Islet of Langerhans (tissue), 1 donor: ENCODE data around the gene TBC1D7.

Experiments
- FAIRE-seq: peaks from one replicate; lab custom pipeline; 2011; peaks lifted over from hg19 to GRCh38; lab: Jason Lieb, UNC

Gene TBC1D7

DNA sequence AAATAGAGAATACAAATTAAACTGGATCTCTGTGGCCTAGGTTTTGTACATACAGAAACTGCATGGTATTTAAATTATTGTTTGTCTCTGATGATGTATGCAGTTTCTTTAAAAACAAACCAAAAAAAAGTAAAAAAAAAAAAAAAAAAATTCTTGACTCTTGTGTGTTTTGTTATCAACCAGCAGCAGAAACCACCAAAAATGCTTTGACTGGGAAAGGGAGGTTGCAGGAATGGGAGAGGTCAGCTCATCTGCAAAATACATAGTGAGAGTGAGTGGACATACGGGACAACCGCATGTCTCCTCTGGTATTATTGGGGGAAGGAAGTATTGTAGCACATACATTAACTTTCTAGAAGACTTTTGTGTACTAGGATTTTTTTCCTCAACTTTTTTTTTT is 38.0 kb downstream of the TBC1D7 start:
- FAIRE-seq: no peak

DNA sequence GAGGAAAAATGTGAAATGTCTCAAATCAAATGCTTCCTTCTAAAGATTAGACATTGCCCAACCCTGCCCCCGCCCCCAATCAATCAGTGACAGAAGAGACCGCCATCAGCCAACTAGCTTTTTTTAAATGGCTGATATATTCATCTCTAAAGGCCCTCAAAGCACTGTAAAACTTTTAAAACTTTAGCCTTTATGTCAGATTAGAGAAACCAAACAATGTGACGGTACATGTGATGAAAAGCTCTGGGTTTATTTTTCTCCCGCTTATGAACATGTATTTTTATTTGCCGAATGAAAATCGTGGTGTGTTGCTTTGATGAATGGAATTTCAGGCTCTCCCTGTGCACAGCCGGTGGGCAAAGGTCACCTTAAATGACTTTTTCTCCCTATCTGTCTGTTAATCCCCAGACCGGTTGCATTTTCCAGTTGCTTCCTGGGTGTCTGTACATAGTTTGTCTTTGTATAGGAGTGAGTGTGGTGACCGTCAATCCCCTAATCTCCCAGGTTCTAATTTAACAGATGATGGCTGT is 38.5 kb downstream of the TBC1D7 start:
- no peak for FAIRE-seq

DNA sequence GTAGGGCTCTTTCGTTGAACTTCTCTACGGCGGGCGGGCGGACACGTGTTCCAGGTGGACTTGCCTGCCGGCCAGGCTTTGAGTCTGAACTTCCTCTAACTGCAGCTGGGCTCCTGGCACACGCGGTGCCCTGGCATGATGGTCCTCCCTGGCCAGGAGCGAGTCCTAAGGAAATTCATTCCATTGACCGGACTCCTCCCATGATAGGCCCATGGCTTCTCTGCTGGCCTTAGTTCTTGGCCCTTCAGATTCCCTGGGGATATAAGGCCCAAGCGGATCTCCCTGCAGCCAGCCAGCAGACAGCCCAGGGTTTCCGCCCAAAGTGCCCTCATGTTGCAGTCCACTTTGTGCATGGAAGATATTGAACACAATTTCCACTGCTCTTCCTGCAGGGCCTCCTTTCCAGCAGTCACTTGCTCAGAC is 39.4 kb downstream of the TBC1D7 start:
- FAIRE-seq: no peak

DNA sequence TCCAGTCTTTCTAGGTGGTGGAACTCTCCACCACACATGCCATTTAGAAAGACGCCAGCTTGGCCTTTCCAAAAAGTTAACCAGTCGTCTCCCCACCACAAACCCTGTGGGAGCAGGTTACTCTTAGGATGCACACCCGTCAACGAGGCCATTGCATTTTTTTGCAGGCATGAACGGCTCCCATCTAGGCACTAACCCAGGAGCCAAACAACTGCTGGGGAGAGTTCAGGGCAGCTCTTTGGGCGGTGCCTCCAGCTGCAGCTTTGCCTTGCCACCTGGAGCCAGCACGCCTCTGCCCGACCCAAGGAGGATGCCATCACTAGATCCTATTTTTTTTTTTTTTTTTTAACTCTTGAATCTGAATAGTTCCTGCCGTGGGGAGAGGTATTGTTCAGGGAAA is 39.9 kb downstream of the TBC1D7 start:
- FAIRE-seq: no peak

DNA sequence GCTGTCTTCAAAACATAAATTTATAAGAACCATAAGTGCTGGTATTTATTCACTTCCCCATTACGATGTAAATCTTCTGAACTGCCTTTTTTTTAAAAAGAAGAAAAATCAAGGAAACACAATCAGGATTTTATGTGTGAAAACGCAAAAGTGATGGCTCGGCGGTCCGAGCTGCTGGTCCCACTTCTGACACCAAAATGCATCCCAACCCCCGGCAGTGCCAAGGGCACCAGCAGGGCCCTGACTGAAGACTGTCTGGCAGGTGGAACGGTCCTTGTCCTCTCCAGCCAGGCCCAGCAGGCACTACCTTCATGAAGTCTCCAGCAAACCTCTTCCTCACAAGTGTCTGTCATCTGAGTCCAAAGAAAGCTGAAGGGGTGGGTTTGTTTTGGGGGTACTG is 41.2 kb downstream of the TBC1D7 start:
- FAIRE-seq: no peak

DNA sequence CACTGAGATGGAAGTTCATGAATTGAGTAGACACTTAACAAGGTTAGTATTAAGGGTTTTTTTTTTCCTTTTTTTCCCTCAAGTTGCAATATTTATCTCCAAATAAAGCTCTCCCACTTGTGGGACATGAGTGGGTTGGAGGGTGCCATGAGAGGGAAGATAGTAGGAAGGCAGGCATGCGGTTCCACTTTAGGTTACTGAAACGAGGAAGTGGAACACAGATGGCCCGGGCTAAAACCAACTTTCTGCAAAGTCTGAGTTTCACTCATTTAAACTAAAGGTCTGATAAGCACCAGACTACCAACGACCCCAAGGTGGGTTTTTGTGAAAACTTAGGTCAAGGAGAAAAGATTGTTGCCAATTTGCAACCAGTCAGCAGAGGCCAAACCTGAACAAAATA is 42.2 kb downstream of the TBC1D7 start:
- FAIRE-seq: no peak

DNA sequence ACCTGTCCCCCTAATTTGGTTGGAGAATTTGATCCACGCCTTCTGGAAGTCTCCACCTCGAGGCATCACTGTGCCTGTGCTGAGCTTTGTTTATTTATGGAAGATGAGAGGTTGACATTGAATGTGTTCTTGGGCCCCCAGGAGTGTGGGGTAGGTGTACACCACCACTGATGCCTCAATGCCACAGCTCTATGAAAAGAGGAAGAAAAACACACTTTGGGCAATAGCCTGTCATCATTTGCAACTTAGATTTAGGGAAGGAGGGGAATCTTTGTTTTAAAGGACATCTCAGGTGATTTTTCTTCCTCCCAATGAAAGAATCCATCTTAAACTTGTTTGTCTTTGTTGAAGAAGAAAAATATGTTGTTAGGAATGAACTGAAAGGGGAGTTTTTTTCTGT is 42.6 kb downstream of the TBC1D7 start:
- no peak for FAIRE-seq

DNA sequence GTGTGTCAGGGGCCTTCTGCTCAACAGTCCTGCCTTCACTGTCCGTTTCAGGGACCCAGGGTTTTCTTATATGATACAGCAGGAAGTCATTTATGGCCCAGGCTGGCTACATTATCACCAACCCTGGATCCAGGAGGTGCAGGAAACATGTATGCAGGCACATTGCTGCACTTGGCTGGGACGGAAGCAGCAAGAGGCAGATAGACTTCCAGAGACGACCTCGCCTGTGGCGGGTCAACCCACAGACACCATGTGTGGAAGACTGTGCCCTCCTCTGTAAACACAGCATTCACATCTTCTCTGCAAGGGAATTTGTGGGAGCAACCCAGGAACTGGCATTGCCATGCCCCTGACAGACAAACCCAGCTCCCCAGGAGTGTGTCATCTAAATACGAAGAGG is 43.7 kb downstream of the TBC1D7 start:
- no peak for FAIRE-seq

DNA sequence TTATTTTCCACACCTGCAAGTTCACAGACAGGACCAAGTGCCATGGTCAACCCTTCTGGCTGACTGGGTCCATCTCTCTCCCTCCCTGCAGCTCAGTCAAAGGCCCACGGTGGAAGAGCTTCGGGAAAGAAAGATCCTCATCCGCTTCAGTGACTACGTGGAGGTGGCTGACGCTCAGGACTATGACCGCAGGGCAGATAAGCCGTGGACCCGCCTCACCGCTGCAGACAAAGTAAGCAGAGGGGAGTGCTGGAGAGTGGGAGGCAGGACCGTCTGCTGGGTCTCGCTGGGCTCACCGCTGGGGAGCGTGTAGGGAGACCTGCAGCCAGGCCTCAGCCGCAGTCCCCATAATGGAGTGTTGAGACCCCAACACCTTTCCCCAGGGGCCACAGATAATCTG is 45.0 kb downstream of the TBC1D7 start:
- no peak for FAIRE-seq

DNA sequence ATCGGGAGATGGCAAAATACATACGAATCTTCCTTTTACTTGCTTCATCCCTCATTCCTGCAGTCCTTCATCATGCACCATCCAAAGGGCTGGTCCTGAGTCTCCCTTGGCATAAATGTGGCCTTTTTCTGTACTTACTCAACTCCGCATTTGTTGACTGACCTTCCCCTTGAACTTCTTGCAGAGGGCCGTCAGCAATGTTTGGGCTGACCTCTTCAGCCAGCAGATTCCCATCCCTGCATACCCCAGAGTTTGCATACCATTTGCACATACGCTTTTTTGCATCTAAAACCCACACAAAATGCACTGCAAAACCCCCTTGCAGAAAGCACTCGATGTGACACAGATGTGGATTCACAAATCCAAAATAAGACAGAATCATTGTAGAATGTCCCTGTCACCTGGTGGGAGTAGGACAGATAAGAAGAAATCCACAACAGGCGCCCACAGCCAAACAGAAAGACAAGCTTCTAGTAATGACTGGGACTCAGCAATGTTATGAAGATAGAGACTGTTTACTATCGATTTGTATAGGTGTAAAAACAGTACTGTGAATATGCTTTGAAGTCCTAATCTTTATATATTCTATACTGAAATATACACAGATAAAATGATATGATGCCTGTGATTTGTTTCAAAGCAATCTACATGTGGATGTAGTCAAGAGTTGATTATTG is 45.8 kb downstream of the TBC1D7 start:
- no peak for FAIRE-seq

DNA sequence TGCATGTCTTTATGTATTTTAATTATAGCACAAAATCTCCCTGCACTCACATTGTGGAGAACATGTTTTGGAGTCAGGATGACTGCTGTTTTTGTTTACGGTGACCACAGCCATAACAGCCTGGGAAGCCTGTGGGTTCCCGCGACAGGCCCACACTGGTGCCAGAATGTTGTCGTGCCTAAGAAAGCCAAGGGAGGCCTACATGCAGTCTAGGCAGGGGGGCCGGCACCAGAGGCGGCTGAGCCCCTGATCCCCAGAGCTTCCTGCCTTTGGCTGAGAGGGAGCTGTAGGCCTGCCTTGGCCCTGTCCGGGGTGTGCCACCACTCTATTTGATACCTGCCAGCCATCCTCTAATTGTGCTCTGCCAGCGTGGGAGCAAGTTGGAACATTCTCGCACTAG is 46.7 kb downstream of the TBC1D7 start:
- FAIRE-seq: no peak

DNA sequence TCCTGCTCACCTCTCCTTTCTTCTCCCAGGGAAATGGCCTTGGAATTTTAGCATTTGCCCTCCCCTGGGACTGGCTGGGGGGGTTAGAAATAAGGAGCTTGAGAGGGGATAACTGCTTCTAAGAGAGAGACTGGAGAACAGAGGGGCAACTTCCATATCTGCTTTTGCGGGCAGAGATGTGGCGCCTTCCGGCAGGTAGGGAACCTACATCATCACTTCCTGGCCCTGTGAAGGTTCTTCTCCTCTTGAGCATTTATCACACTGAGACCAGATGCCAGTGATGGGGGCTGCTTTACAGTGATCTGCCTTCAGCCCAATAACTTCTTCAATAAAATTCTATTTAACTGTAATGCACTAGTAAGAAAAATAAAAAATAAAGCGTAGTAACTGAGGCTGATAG is 48.1 kb downstream of the TBC1D7 start:
- no peak for FAIRE-seq

DNA sequence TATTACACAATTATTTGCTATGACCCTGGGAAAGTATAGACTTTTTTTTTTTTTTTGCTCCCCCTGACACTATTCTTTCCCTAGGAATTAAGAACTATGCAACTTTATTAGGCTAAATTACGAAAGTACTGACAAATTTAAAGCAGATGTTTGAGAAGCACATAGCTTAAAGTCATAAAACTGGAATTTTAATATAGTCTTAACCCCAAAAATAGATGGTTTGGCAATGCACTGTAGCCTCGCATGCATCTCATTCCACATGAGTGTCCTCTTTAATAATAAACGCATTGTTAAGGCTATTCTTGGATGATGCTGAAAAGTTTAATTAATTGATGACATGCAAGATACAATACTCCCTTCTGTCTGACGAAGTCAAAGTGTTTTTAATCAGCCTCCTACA is 49.3 kb downstream of the TBC1D7 start:
- FAIRE-seq: no peak

DNA sequence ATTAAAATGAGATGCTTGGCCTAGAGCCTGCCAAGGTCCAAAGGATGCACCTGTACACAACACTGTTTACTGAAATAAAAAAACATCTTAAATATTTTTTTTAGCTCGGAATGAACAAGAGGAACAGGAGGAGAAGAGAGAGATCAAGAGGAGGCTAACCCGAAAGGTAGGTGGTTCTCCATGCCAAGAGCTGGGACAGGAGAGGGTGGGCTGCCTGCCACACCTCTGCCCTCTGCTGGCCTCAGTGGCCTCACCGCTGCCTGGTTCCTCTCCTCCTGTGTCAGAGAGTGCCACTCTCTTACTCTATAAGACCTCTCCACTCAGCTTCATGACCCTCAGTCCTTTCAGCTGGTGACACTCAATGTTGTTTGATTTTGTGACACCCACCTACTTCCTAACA is 50.2 kb downstream of the TBC1D7 start:
- FAIRE-seq: no peak

DNA sequence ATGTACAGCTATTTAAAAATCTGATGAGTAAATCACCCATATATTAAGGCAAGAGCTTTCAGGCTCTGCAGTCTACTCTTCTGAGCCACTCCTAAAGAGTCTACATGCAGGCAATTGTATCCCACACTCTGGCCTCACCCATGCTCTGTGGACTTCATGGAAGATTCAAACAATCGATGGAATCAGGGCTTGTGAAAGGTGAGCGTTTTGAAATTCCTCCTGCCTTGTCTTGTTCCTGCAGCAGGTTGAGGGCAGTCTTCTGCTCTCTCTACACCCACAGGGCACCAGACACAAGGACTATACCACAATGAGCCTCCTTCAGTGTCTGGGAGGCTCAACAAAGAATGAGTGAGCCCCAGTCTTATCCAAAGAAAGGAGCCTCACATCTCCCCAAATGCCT is 51.1 kb downstream of the TBC1D7 start:
- FAIRE-seq: no peak

DNA sequence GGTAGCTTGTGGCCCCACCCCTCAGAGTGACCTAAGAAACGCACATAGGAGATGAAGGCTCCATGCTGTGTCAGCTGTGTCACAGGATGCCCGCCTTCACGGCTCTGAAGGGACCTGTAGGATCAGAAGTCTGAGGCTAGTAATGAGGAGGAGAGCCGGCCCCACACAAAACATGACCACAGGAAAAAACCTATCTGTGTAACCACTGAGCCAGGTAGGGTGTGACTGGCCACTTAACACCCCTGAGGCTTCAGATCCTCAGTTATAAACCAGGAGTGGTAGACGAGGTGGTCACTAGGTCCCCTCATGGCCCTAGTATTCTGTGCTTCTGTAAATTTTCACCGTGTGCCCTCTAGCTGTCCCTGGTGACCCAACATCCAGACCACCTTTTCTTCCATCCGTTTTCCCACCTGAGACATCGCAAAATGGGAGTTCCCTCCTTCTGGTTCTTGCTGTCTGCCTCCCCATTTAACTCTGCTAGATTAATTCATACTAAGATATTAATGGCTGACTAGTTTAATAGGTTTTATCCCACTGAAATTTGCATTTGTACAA is 52.8 kb downstream of the TBC1D7 start:
- FAIRE-seq: no peak

DNA sequence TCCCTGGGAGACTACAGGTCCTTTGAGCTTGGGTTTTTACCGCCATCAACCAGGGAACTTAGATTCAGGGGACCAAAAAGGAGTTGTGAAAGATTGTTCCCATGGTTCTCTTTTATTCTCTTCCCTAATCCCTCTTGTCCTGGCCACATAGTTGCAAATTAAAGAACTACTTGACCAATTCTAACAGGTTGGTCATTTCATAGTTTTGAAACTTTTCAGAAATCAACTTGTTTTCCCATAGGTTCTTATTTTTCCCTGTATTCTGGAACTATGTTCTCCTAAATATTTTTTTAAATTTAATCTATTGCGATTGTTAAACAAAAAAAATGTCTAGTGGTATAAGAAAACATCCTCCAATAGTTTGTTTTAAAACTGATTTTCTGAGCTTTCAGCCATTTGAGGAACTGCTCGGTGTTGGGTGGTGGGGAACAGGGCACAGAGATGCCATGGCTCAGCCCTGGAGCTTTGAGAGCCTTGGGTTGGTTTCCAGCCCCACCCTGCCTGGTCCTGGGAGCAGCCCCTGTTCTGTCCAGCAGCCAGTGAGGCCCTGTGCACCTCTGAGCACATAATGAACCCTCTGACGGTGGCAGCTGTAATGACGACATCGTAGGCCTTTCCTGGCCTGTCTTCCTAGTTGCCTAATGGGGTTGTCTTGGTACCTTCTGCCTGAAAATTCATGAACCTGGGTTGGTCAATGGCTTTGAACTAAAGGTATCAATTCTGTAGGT is 53.5 kb downstream of the TBC1D7 start:
- FAIRE-seq: no peak

DNA sequence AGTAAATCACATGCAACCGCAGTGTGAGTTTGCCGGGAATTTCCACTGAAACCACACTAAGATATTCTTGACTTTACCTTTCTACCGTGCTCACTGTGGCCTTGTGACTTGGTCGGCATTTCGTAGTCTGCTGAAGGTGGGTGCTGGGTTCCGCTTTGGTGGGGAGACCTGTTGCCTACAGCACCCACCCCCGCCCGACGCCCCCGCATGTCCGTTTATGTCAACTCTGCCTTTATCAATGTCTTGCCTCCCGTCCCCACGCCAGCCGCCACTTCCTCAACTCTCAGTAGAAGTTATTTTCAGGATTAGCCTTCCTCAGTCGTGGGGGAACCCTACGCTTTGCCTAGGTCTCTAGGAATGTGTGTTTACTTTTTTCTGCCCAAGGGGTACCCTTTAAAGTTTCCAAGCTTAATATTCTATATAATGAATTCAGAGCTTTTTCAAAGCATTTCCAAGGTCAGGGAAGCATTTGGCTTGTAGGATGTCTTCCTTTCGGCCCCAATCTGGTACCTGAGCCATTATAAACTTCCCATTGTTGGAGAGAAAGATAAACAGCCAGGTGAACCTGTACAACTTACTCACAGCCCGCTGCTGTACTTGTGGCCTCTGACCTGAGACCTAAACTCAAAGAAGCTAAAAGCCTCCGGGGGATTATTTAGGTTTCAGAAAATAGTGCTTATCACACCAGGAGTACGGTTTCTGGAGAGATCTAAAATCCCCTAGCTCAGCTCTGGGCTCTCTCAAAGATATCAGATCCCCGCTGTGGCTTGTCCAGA is 54.2 kb downstream of the TBC1D7 start:
- no peak for FAIRE-seq

DNA sequence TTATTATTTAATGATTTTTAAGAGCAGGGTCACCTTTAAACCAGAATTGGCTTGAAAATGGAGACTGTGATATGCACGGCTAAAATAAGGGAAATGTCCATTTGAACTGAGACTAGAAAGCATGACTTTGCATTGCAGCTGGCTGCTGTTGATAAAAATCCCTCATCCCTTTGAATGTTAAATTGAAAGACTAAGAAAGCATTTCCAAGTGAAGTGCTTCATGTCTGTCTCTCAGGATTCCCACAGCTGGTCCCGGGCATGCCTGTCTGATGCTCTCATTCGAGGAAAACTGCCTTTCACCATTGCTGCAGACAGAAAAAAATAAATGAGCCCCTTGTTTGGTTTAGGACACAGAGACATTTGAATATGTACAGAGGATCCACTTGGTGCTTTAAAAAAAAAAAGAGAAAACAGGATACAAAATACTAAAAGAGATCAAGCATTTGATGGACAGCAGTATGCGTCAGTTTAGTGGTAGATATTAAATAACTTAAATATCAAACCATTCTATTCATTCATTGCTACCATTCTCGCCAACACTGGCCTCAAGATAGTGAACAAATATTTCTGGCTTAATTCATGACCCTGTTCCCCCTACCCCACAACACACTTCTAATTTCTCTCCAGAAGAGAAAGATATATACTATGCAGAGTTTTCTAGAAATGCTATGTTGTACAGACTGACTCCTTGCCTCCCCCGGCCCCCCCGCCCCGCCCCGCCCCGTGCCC is 55.0 kb downstream of the TBC1D7 start:
- FAIRE-seq: no peak

DNA sequence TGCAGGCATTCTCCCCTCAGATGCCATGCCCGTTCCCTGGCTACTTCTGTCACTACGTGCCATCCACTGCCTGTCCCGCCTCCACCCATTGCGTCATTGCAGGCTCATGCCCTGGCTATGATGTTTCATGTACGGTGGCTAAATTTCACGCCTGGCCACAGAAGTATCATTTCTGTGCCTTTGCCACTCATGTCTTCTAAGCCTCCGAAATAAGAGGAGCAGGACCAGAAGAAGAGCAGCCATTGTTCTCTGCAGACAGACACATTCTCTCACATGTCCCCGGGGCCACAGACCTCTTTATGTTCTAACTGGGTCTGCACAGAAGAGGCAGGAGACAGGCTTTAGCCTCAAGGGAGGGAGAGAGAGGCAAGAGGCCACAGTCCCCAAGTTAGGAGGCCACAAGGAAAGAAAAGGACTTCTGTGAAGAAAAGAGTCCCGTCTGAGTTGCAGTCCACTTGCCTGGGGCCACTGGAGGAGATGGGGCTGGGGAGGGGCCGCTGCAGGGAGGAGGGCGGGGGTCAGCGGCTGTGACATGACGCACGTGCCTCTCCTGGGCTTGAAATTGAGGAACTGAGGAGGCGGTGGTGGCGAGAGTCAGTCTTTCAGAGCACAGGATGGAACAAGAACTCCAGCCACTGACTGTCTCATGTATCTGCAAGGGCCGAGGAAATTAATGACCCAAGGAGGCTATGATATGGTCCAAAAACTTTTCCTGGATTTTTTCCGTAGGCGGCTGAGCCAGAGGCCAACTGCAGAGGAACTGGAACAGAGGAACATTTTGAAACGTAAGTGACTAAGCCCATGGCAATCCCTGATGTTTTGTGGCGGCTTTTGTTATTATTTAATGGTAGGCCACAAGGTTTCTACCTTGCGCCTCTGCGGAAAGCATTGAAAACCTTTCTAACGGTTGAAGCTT is 55.9 kb downstream of the TBC1D7 start:
- FAIRE-seq: no peak

DNA sequence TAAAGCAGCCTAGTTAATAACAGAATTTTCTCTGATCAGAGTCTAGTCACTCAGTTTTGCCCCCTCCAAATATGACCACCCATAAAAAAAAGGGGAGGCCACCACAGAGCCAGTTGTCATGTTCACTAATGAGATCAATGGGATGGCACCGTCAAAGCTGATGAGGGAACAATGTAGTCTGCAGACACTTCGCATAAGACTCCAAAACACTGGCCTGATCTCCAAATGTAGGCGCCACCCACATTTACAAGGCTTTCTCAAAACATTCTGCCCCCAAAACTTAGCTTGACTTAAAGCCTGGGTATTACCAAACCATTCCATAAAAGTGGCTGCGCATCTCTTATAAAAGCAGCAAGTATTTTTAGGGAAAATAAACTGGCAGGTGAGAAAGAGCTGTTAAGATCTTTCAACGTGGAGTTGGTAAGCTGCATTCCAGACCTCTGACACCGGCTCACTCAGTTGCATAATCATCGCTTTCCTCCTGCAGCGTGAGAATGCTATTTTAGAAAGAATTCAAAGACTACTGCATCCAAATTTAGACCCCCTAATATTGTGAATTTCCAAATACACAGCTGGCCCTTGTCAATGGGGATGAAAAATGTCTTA is 59.3 kb downstream of the TBC1D7 start:
- no peak for FAIRE-seq
